HG02798 (cell line): ENCODE results near the gene MNX1.
A peak's percentile ranks its signal among the peaks of the same experiment; 100 is the strongest.

Experiments
- ATAC-seq: cut with Tn5 transposase; IDR thresholded peaks from one replicate; pipeline ENCODE4 v1.9.1; 2021; ENCODE audit warnings: mild to moderate bottlenecking; ENCODE audit not compliant: unreplicated experiment, poor library complexity

MNX1 gene

GRCh38 chr7:157004521-157005455, 5.7 kb downstream of the MNX1 start:
- ATAC-seq: no peak

GRCh38 chr7:157003756-157004520, 6.5 kb downstream of the MNX1 start:
- no peak for ATAC-seq

GRCh38 chr7:157003445-157003755, 7.1 kb downstream of the MNX1 start:
- ATAC-seq: no peak

GRCh38 chr7:157002819-157003421, 7.5 kb downstream of the MNX1 start:
- ATAC-seq: no peak

GRCh38 chr7:157001920-157002818, 8.3 kb downstream of the MNX1 start:
- ATAC-seq: no peak

- no peak for ATAC-seq
Measured at GRCh38 chr7:157000741-157001653, 9.5 kb downstream of the MNX1 start.

- ATAC-seq: peak; percentile 31
Measured at GRCh38 chr7:156999958-157000726, 10.3 kb downstream of the MNX1 start.

GRCh38 chr7:156998988-156999957, 11.2 kb downstream of the MNX1 start:
- peak; percentile 27 for ATAC-seq

- ATAC-seq: no peak
Measured at GRCh38 chr7:156994417-156994816, 16.0 kb downstream of the MNX1 start.

GRCh38 chr7:156993925-156994235, 16.6 kb downstream of the MNX1 start:
- ATAC-seq: no peak

- no peak for ATAC-seq
Measured at GRCh38 chr7:156993021-156993924, 17.2 kb downstream of the MNX1 start.

- ATAC-seq: no peak
Measured at GRCh38 chr7:156989766-156990535, 20.5 kb downstream of the MNX1 start.

- ATAC-seq: no peak
Measured at GRCh38 chr7:156988343-156989185, 21.9 kb downstream of the MNX1 start.

- no peak for ATAC-seq
Measured at GRCh38 chr7:156986378-156986777, 24.1 kb downstream of the MNX1 start.
